Caco-2 (cell line): Measurements from ENCODE around the gene TMEM250. TPM values are rescaled to one million over a fixed set of nuclear protein-coding genes. Genes with fewer than 3 reads are reported as not detected.

ENCODE experiments used
- BruUV-seq: library from RNA; stranded (reverse); fragments of 400-500 nt; replicated peaks from 2 replicates; lab custom pipeline; 2021; lab: Mats Ljungman, UMichigan
- CTCF ChIA-PET: fragments of 300-600 bp; sonication (Branson Sonifier 250); formaldehyde crosslinking; loops from one replicate; lab custom pipeline; 2022; ENCODE audit warnings: antibody characterized with exemption; lab: Charles Lee
- POLR2A ChIA-PET: fragments of 300-600 bp; sonication (Branson Sonifier 250); formaldehyde crosslinking; loops from one replicate; lab custom pipeline; 2022; ENCODE audit warnings: antibody characterized with exemption; lab: Charles Lee
- DNase-seq, 2 experiments: peaks; one replicate each; pipeline versions ENCODE4 v3.0.0 to v3.0.0-alpha.2; 2020 to 2022
- H3K27me3 ChIP-seq: replicated peaks from 2 replicates; pipeline ENCODE4 v1.6.0; 2011; ENCODE audit warnings: low read length; ENCODE audit not compliant: control insufficient read depth, insufficient read depth
- H3K36me3 ChIP-seq: 2 replicates; pipeline ENCODE4 v1.5.1; 2011; ENCODE audit warnings: low read length; ENCODE audit not compliant: control insufficient read depth, insufficient read depth
- H3K4me1 ChIP-seq: fragments of 250-450 bp; sonication (Bioruptor Pico); 2 replicates; pipeline ENCODE4 v1.5.1; 2020; ENCODE audit warnings: mild to moderate bottlenecking
- H3K4me3 ChIP-seq: 2 replicates; pipeline ENCODE4 v1.5.1; 2011; ENCODE audit warnings: low read depth, mild to moderate bottlenecking, control low read depth, low read length
- H3K9me3 ChIP-seq: fragments of 250-450 bp; sonication (Bioruptor Pico); 2 replicates; pipeline ENCODE4 v1.5.1; 2020; ENCODE audit warnings: mild to moderate bottlenecking, moderate library complexity
- H3K27ac Mint-ChIP-seq: one replicate; pipeline ENCODE4 v1.8.0; 2022; ENCODE audit warnings: mixed read lengths; ENCODE audit not compliant: unreplicated experiment
- H3K27me3 Mint-ChIP-seq: one replicate; pipeline ENCODE4 v1.8.0; 2022; ENCODE audit warnings: mixed read lengths; ENCODE audit not compliant: insufficient read depth, unreplicated experiment
- H3K36me3 Mint-ChIP-seq: one replicate; pipeline ENCODE4 v1.8.0; 2022; ENCODE audit warnings: mild to moderate bottlenecking, mixed read lengths; ENCODE audit not compliant: insufficient read depth, unreplicated experiment
- H3K4me1 Mint-ChIP-seq: one replicate; pipeline ENCODE4 v1.8.0; 2022; ENCODE audit warnings: low read depth, mixed read lengths; ENCODE audit not compliant: unreplicated experiment
- H3K4me3 Mint-ChIP-seq: one replicate; pipeline ENCODE4 v1.8.0; 2022; ENCODE audit warnings: mild to moderate bottlenecking, moderate library complexity, mixed read lengths; ENCODE audit not compliant: unreplicated experiment
- H3K9me3 Mint-ChIP-seq: one replicate; pipeline ENCODE4 v1.8.0; 2022; ENCODE audit warnings: mixed read lengths; ENCODE audit not compliant: unreplicated experiment
- intact Hi-C: fragments of 100-400 bp; cut with micrococcal nuclease; formaldehyde crosslinking; loops from one replicate; pipeline ENCODE4 v1.10.0; 2022; ENCODE audit not compliant: unreplicated experiment
- total RNA-seq: library from RNA; stranded (reverse); gene quantifications from 2 replicates; pipeline ENCODE4 v1.2.3, GENCODE V29; 2022
- TF ChIP-seq, protein P1 (sequence below), 2 experiments: fragments of 200-600 bp in 1 of 2; IDR thresholded peaks; 1 replicate in 1 of 2; 2 replicates in 1 of 2; pipeline versions ENCODE4 v1.5.1 to v1.8.0; 2011 to 2022; ENCODE audit warnings: antibody characterized with exemption in 1 of 2, control low read depth in 1 of 2, inconsistent platforms in 1 of 2, low read depth in 1 of 2, low read length in 1 of 2, mild to moderate bottlenecking in 1 of 2, moderate library complexity in 1 of 2; ENCODE audit not compliant: insufficient read depth in 1 of 2, severe bottlenecking in 1 of 2, unreplicated experiment in 1 of 2

The TMEM250 gene
- total RNA-seq, 1 experiment from 2014 or later: 38.2 TPM

DNA sequence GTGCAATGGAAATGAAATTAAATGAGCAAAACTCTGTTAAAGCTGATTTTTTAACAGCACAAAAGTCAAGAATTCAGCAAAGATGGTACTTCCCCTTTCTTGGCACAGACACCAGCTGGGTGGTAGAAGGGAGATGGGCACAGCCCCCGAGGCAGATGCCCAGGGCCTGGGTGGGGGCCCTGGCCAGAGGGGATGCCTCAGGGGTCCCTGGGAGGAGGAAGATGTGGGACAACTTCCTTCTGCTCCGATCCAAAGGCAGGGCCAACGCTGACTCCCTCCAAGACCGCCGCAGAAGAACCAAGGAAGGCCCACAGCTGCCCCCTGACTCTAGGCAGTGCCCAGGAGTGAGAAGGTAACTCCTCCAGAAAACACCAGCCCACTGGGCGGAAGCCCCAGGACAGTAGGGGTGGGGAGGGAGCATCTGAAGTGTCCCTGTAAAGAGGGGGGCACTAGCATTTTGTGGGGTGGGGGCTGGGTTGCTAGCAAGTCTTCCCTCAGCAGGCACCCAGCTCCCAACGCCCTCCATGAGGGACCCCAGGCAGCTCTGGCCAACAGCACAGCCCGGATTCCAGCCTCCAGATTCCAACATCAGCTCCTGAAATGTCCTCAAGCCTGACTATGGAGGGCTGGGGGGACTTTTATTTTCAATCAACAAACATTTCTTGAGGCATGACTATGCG, 28.5 kb downstream of the TMEM250 start:
- Histone ChIP-seq H3K4me3 (no peak overlapping the region), H3K36me3 (no peaks in the 10 kb centered on the region), H3K27me3 (no peaks in the 10 kb centered on the region), H3K9me3 (no peaks in the 10 kb centered on the region), H3K4me1 (peaks cover 9% of the 10 kb centered on the region)
- Mint-ChIP-seq H3K27ac (no peak overlapping the region), H3K27me3 (no peaks in the 10 kb centered on the region), H3K4me1 (no peaks in the 10 kb centered on the region), H3K9me3 (no peaks in the 10 kb centered on the region), H3K36me3 (peaks cover 9% of the 10 kb centered on the region), H3K4me3 (no peak overlapping the region)
- ChIA-PET POLR2A (interaction anchor here (0.6 kb wide), 1 partner anchor 81 kb away, joined by 3 read pairs; no protein-coding TSS in a partner anchor), CTCF (interaction anchor here (1.1 kb wide), 1 partner anchor 32 kb away, joined by 4 read pairs; no protein-coding TSS in a partner anchor)
- no peak for DNase-seq
- TF ChIP-seq, protein P1, sequence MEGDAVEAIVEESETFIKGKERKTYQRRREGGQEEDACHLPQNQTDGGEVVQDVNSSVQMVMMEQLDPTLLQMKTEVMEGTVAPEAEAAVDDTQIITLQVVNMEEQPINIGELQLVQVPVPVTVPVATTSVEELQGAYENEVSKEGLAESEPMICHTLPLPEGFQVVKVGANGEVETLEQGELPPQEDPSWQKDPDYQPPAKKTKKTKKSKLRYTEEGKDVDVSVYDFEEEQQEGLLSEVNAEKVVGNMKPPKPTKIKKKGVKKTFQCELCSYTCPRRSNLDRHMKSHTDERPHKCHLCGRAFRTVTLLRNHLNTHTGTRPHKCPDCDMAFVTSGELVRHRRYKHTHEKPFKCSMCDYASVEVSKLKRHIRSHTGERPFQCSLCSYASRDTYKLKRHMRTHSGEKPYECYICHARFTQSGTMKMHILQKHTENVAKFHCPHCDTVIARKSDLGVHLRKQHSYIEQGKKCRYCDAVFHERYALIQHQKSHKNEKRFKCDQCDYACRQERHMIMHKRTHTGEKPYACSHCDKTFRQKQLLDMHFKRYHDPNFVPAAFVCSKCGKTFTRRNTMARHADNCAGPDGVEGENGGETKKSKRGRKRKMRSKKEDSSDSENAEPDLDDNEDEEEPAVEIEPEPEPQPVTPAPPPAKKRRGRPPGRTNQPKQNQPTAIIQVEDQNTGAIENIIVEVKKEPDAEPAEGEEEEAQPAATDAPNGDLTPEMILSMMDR (IDR thresholded peaks at IDR 0.05; ENCODE audit: insufficient read depth in 1 of 2, low read depth in 1 of 2, low read length in 1 of 2, severe bottlenecking in 1 of 2, unreplicated experiment in 1 of 2): no peak
- intact Hi-C loops: no loop called here
- BruUV-seq: no TSS peak

- ChIA-PET POLR2A (interaction anchor here (0.6 kb wide), 1 partner anchor 81 kb away, joined by 3 read pairs; no protein-coding TSS in a partner anchor), CTCF (interaction anchor here (0.6 to 1.1 kb wide), 3 partner anchors 33 to 486 kb away, joined by 3 to 4 read pairs (median 3); no protein-coding TSS in a partner anchor)
- no peaks in the 10 kb centered on the region for H3K9me3 Mint-ChIP-seq
- peaks cover 9% of the 10 kb centered on the region for H3K4me1 ChIP-seq
- H3K27me3 ChIP-seq: no peaks in the 10 kb centered on the region
- peaks cover 9% of the 10 kb centered on the region for H3K36me3 Mint-ChIP-seq
- no peaks in the 10 kb centered on the region for H3K4me1 Mint-ChIP-seq
- no peak overlapping the region for H3K4me3 ChIP-seq
- H3K9me3 ChIP-seq: no peaks in the 10 kb centered on the region
- no peak for DNase-seq
- TF ChIP-seq, protein P1 (IDR thresholded peaks at IDR 0.05; ENCODE audit: insufficient read depth in 1 of 2, low read depth in 1 of 2, low read length in 1 of 2, severe bottlenecking in 1 of 2, unreplicated experiment in 1 of 2): peak in 1 of 2 experiments; percentile 14
- no peaks in the 10 kb centered on the region for H3K36me3 ChIP-seq
- BruUV-seq: no TSS peak
- no peaks in the 10 kb centered on the region for H3K27me3 Mint-ChIP-seq
- no peak overlapping the region for H3K4me3 Mint-ChIP-seq
- intact Hi-C loops: no loop called here
- no peak overlapping the region for H3K27ac Mint-ChIP-seq
Measured at GRCh38 chr9:136089697-136090045, 29.0 kb downstream of the TMEM250 start.

DNA sequence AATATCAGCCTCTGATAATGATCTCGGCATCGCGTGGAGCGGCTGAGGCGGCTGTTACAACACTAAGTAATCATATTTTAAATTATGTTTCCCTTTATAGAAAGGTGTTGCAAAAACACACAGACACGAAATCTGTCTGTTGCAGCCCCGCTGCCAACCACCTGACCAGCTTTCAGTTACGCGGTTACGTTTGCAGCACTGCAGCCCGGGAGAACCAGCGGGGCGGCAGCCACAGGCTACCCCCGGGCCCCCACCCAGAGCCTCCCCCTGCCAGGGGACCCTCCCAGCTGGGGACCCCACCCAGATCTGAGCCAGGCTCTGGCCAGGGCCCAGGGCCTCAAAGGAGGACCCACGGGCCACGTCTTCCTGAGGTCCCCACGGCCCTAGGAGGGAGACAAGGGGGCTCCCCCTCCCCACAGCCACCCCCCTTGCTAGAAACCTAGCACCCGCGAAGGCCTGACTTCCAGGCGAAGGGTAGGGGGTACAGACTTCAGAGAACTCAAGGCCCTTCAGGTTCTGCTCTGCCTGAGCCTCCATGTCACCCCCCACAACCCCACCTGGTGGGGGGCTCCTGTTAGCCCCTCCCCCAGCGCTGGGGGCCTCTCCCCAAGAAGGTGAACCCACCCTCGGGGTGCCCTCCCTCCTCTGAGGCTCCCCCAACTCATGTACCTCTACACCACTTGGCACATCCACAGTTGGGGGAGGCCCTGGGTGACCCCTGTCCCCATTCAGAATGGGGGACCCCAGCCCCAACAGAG, 29.6 kb downstream of the TMEM250 start:
- TF ChIP-seq, protein P1 (IDR thresholded peaks at IDR 0.05; ENCODE audit: insufficient read depth in 1 of 2, low read depth in 1 of 2, low read length in 1 of 2, severe bottlenecking in 1 of 2, unreplicated experiment in 1 of 2): no peak
- Histone ChIP-seq H3K4me1 (peaks cover 9% of the 10 kb centered on the region), H3K36me3 (no peaks in the 10 kb centered on the region), H3K4me3 (no peak overlapping the region), H3K9me3 (no peaks in the 10 kb centered on the region), H3K27me3 (no peaks in the 10 kb centered on the region)
- BruUV-seq: no TSS peak
- no peaks in the 10 kb centered on the region for H3K27me3 Mint-ChIP-seq
- H3K4me1 Mint-ChIP-seq: no peaks in the 10 kb centered on the region
- peaks cover 9% of the 10 kb centered on the region for H3K36me3 Mint-ChIP-seq
- ChIA-PET CTCF (interaction anchor here (0.6 to 1.1 kb wide), 3 partner anchors 33 to 485 kb away, joined by 3 to 4 read pairs (median 3); no protein-coding TSS in a partner anchor), POLR2A (no interaction called here)
- intact Hi-C loops: no loop called here
- no peaks in the 10 kb centered on the region for H3K9me3 Mint-ChIP-seq
- no peak overlapping the region for H3K27ac Mint-ChIP-seq
- H3K4me3 Mint-ChIP-seq: no peak overlapping the region
- no peak for DNase-seq
